ENCODE results near the gene ACVRL1. TPM values are rescaled to one million over a fixed set of nuclear protein-coding genes. Genes with fewer than 3 reads are reported as not detected.

ACVRL1 gene
- total RNA-seq, 2 experiments from 2014 or later, result not detected

Other genes with a start within 250 kb of the ACVRL1 start
- gene FIGNL2, start 58.8 kb upstream of the ACVRL1 start, total RNA-seq, result under 1 TPM; 0.23 to 0.33 TPM
- gene ANKRD33, start 19.4 kb upstream of the ACVRL1 start, total RNA-seq, result not detected
- gene ACVR1B, start 44.2 kb downstream of the ACVRL1 start, total RNA-seq, result 1 to 10 TPM; 4.5 to 5.2 TPM
- 1 to 10 TPM; 5.8 to 7.4 TPM for gene TAMALIN, start 99.4 kb downstream of the ACVRL1 start, total RNA-seq
- gene NR4A1, start 143.9 kb downstream of the ACVRL1 start, total RNA-seq, result 10 to 100 TPM; 10.0 to 10.5 TPM
- 10 to 100 TPM; 30.5 to 30.8 TPM for gene ATG101, start 162.5 kb downstream of the ACVRL1 start, total RNA-seq
- gene SMIM41, start 172.2 kb downstream of the ACVRL1 start, total RNA-seq, result not detected